Activated T-helper 1 cell treated with anti-CD3 and anti-CD28 coated beads, Interleukin-12 subunit alpha, Interleukin-12 subunit beta, Interleukin-2, Interleukin-4 antibody, amounts not matched to agents 30 ng/mL and 10 ng/mL and 1 ng/mL, durations not matched to agents 14 hours and 24 hours and 36 hours (primary cell): ENCODE measurements around the gene ORAI1. TPM values are rescaled to one million over a fixed set of nuclear protein-coding genes. Genes with fewer than 3 reads are reported as not detected.
"Not testable (repeated sequence)": the region's sequence is repeated elsewhere in the genome, so short reads cannot be mapped to it uniquely, and the experiment has no call there.

Experiments used
- DNase-seq: peaks from one replicate; pipeline ENCODE4 v3.0.0; 2021; ENCODE audit warnings: low spot score
- H3K27ac Mint-ChIP-seq: one replicate; pipeline ENCODE4 v1.8.0; 2021; ENCODE audit warnings: mild to moderate bottlenecking, mixed read lengths
- H3K27me3 Mint-ChIP-seq: one replicate; pipeline ENCODE4 v1.8.0; 2022; ENCODE audit warnings: mild to moderate bottlenecking, moderate library complexity, mixed read lengths; ENCODE audit not compliant: insufficient read depth
- H3K36me3 Mint-ChIP-seq: one replicate; pipeline ENCODE4 v1.8.0; 2021; ENCODE audit warnings: low read depth, mixed read lengths
- H3K4me1 Mint-ChIP-seq: one replicate; pipeline ENCODE4 v1.8.0; 2021; ENCODE audit warnings: low read depth, mixed read lengths
- H3K4me3 Mint-ChIP-seq: one replicate; pipeline ENCODE4 v1.8.0; 2021; ENCODE audit warnings: mild to moderate bottlenecking, moderate library complexity, mixed read lengths
- H3K9me3 Mint-ChIP-seq: one replicate; pipeline ENCODE4 v1.8.0; 2021; ENCODE audit warnings: mixed read lengths
- intact Hi-C: fragments of 100-400 bp; cut with micrococcal nuclease; formaldehyde crosslinking; loops from one replicate; pipeline ENCODE4 v1.15.1; 2024
- total RNA-seq: library from RNA; stranded (reverse); gene quantifications from 2 replicates; pipeline ENCODE4 v1.2.3, GENCODE V29; 2022

ORAI1 gene
- total RNA-seq, 1 donor from 2014 or later = 67.0 TPM

- Mint-ChIP-seq H3K4me1 (peaks cover 42% of the 10 kb centered on the region), H3K4me3 (peak overlapping the region; percentile 39)
- H3K9me3 Mint-ChIP-seq = not testable (repeated sequence)
Measured at GRCh38 chr12:121666829-121667228, 40.5 kb downstream of the ORAI1 start.

GRCh38 chr12:121668750-121669520 is 42.6 kb downstream of the ORAI1 start:
- intact Hi-C loops = no loop called here
- Mint-ChIP-seq H3K4me3 (no peak overlapping the region), H3K4me1 (peaks cover 44% of the 10 kb centered on the region), H3K27me3 (no peaks in the 10 kb centered on the region), H3K9me3 (no peaks in the 10 kb centered on the region), H3K27ac (peak overlapping the region; percentile 40), H3K36me3 (peaks cover 6% of the 10 kb centered on the region)
- DNase-seq = peak; percentile 17

More at GRCh38 chr12:121666829-121667228, 40.5 kb downstream of the ORAI1 start:
- peak overlapping the region; percentile 48 for H3K27ac Mint-ChIP-seq
- H3K36me3 Mint-ChIP-seq, DNase-seq, H3K27me3 Mint-ChIP-seq, intact Hi-C loops: not testable (repeated sequence)

- intact Hi-C loops = no loop called here
- Mint-ChIP-seq H3K4me1 (peaks cover 38% of the 10 kb centered on the region), H3K27ac (peak within 1 kb of the TSS; percentile 40), H3K27me3 (no peaks in the 10 kb centered on the region), H3K36me3 (peaks cover 2% of the 10 kb centered on the region), H3K9me3 (no peaks in the 10 kb centered on the region), H3K4me3 (no peak within 1 kb of the TSS)
- no peak for DNase-seq
Measured at GRCh38 chr12:121669521-121669900, 43.2 kb downstream of the ORAI1 start, which contains the start of gene MORN3. Gene MORN3 (minus strand): TSS chr12:121669654. CDS start chr12:121669483, 171 bp downstream.

GRCh38 chr12:121673013-121673511 is 46.7 kb downstream of the ORAI1 start:
- no peak for DNase-seq
- H3K27ac Mint-ChIP-seq = peak overlapping the region; percentile 97
- no peaks in the 10 kb centered on the region for H3K36me3 Mint-ChIP-seq
- peaks cover 19% of the 10 kb centered on the region for H3K4me1 Mint-ChIP-seq
- H3K27me3 Mint-ChIP-seq = no peaks in the 10 kb centered on the region
- intact Hi-C loops = loop anchor here (5.0 kb wide), 2 partner anchors 136 to 376 kb away; partner anchors contain the start of gene CAMKK2
- H3K4me3 Mint-ChIP-seq = peak overlapping the region; percentile 89
- no peaks in the 10 kb centered on the region for H3K9me3 Mint-ChIP-seq

GRCh38 chr12:121676190-121676589 is 49.9 kb downstream of the ORAI1 start:
- Mint-ChIP-seq H3K4me3 (no peak overlapping the region), H3K27ac (no peak overlapping the region), H3K4me1 (peaks cover 19% of the 10 kb centered on the region), H3K36me3 (no peaks in the 10 kb centered on the region), H3K9me3 (no peaks in the 10 kb centered on the region), H3K27me3 (no peaks in the 10 kb centered on the region)
- intact Hi-C loops = no loop called here
- DNase-seq = no peak

GRCh38 chr12:121678305-121678704 is 52.0 kb downstream of the ORAI1 start:
- Mint-ChIP-seq H3K36me3 (no peaks in the 10 kb centered on the region), H3K27me3 (no peaks in the 10 kb centered on the region), H3K9me3 (no peaks in the 10 kb centered on the region), H3K27ac (no peak overlapping the region), H3K4me3 (no peak overlapping the region), H3K4me1 (peaks cover 11% of the 10 kb centered on the region)
- intact Hi-C loops = no loop called here
- no peak for DNase-seq

- Mint-ChIP-seq H3K27ac (no peak overlapping the region), H3K4me1 (peaks cover 6% of the 10 kb centered on the region), H3K9me3 (no peaks in the 10 kb centered on the region), H3K4me3 (no peak overlapping the region), H3K36me3 (no peaks in the 10 kb centered on the region), H3K27me3 (no peaks in the 10 kb centered on the region)
- intact Hi-C loops = no loop called here
- DNase-seq = no peak
Measured at GRCh38 chr12:121678716-121679300, 52.5 kb downstream of the ORAI1 start.

- H3K9me3 Mint-ChIP-seq, DNase-seq, H3K27ac Mint-ChIP-seq, H3K27me3 Mint-ChIP-seq, intact Hi-C loops, H3K36me3 Mint-ChIP-seq, H3K4me1 Mint-ChIP-seq, H3K4me3 Mint-ChIP-seq: not testable (repeated sequence)
Measured at GRCh38 chr12:121679661-121680197, 53.4 kb downstream of the ORAI1 start.

GRCh38 chr12:121688966-121689365 is 62.6 kb downstream of the ORAI1 start:
- H3K27me3 Mint-ChIP-seq = peaks cover 7% of the 10 kb centered on the region
- no peak for DNase-seq
- intact Hi-C loops = no loop called here
- H3K9me3 Mint-ChIP-seq = no peaks in the 10 kb centered on the region
- no peaks in the 10 kb centered on the region for H3K36me3 Mint-ChIP-seq
- H3K27ac Mint-ChIP-seq = no peak overlapping the region
- H3K4me1 Mint-ChIP-seq = peaks cover 10% of the 10 kb centered on the region
- H3K4me3 Mint-ChIP-seq = no peak overlapping the region

- Mint-ChIP-seq H3K4me1 (peaks cover 10% of the 10 kb centered on the region), H3K36me3 (no peaks in the 10 kb centered on the region), H3K9me3 (no peaks in the 10 kb centered on the region), H3K27ac (no peak overlapping the region), H3K27me3 (peaks cover 7% of the 10 kb centered on the region), H3K4me3 (no peak overlapping the region)
- intact Hi-C loops = no loop called here
- no peak for DNase-seq
Measured at GRCh38 chr12:121689430-121689829, 63.1 kb downstream of the ORAI1 start.

Other genes starting within 250 kb of the ORAI1 start
- gene RNF34, start 226.4 kb upstream of the ORAI1 start, total RNA-seq = 80.6 and 83.7 TPM in 2 replicates
- 58.1 and 60.1 TPM in 2 replicates for gene KDM2B, start 45.5 kb upstream of the ORAI1 start, total RNA-seq
- 0.41 and 0.61 TPM in 2 replicates for gene MORN3, start 43.1 kb downstream of the ORAI1 start, total RNA-seq
- 17.5 and 18.3 TPM in 2 replicates for gene TMEM120B, start 86.2 kb downstream of the ORAI1 start, total RNA-seq
- gene RHOF, start 167.2 kb downstream of the ORAI1 start, total RNA-seq = 111 and 112 TPM in 2 replicates
- 32.0 and 33.0 TPM in 2 replicates for gene SETD1B, start 177.5 kb downstream of the ORAI1 start, total RNA-seq
- gene HPD, start 232.3 kb downstream of the ORAI1 start, total RNA-seq = not detected in 2 replicates